Measurements from ENCODE around the gene ZNF491.

DNA sequence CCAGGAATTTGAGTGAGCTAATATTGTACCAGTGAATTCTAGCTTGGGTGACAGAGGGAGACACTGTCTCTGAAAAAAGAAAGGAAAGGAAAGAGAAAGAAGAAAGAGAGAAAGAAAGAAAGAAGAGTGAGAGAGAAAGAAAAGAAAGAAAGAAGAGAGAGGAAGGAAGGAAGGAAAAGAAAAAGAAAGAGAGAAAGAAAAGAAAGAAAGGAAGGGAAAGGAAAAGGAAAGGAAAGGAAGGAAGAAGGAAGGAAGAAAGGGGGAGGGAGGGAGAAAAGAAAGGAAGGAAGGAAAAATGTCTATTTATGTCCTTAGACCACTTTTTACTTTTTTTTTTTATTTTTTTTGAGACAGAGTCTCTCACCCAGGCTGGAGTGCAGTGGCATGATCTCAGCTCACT lies 5.4 kb upstream of the ZNF491 start:
- no peak for TF ChIP-seq EZH2 (IDR thresholded peaks at IDR 0.05; ENCODE audit: insufficient read depth, low read length)
- TF ChIP-seq, protein P1, sequence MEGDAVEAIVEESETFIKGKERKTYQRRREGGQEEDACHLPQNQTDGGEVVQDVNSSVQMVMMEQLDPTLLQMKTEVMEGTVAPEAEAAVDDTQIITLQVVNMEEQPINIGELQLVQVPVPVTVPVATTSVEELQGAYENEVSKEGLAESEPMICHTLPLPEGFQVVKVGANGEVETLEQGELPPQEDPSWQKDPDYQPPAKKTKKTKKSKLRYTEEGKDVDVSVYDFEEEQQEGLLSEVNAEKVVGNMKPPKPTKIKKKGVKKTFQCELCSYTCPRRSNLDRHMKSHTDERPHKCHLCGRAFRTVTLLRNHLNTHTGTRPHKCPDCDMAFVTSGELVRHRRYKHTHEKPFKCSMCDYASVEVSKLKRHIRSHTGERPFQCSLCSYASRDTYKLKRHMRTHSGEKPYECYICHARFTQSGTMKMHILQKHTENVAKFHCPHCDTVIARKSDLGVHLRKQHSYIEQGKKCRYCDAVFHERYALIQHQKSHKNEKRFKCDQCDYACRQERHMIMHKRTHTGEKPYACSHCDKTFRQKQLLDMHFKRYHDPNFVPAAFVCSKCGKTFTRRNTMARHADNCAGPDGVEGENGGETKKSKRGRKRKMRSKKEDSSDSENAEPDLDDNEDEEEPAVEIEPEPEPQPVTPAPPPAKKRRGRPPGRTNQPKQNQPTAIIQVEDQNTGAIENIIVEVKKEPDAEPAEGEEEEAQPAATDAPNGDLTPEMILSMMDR (IDR thresholded peaks at IDR 0.05; ENCODE audit: insufficient read depth, low read depth, low read length), result no peak
